Endometrial microvascular endothelial cells (primary cell): ENCODE measurements around the gene CACNA1B. TPM values are rescaled to one million over a fixed set of nuclear protein-coding genes. Genes with fewer than 3 reads are reported as not detected.
"Not testable (repeated sequence)": the region's sequence is repeated elsewhere in the genome, so short reads cannot be mapped to it uniquely, and the experiment has no call there.

ENCODE experiments used
- in situ Hi-C: cut with HindIII; loops from 2 replicates; pipeline ENCODE4 v1.10.0; 2017; ENCODE audit warnings: low sequenced_read_pairs, low pct_unique_long_range_greater_than_20kb; ENCODE audit errors: inconsistent ontology term
- total RNA-seq: library from RNA; depleted of rRNA; stranded (reverse); fragments of >200 nt; gene quantifications from one replicate; pipeline ENCODE4 v1.2.3, GENCODE V29; 2015; ENCODE audit errors: inconsistent ontology term

CACNA1B gene
- total RNA-seq, 1 donor from 2014 or later: not detected

GRCh38 chr9:138019514-138019913 is 141.9 kb downstream of the CACNA1B start:
- in situ Hi-C loops: not testable (repeated sequence)

- in situ Hi-C loops: no loop called here
These were observed 142.7 kb downstream of the CACNA1B start for GRCh38 chr9:138020120-138020794.

- in situ Hi-C loops: no loop called here
These were observed 143.2 kb downstream of the CACNA1B start for GRCh38 chr9:138020795-138021182.

- in situ Hi-C loops: no loop called here
These were observed 143.9 kb downstream of the CACNA1B start for GRCh38 chr9:138021251-138022056.

- in situ Hi-C loops: no loop called here
These were observed 144.6 kb downstream of the CACNA1B start for GRCh38 chr9:138022121-138022741.

- in situ Hi-C loops: no loop called here
These were observed 145.3 kb downstream of the CACNA1B start for GRCh38 chr9:138022756-138023393.

GRCh38 chr9:138023394-138024124 is 146.0 kb downstream of the CACNA1B start:
- in situ Hi-C loops: no loop called here

GRCh38 chr9:138024131-138024530 is 146.5 kb downstream of the CACNA1B start:
- in situ Hi-C loops: no loop called here

- in situ Hi-C loops: no loop called here
These were observed 147.3 kb downstream of the CACNA1B start for GRCh38 chr9:138024831-138025291.

GRCh38 chr9:138025417-138025816 is 147.8 kb downstream of the CACNA1B start:
- in situ Hi-C loops: no loop called here

- in situ Hi-C loops: no loop called here
These were observed 148.3 kb downstream of the CACNA1B start for GRCh38 chr9:138025908-138026307.

- in situ Hi-C loops: no loop called here
These were observed 151.0 kb downstream of the CACNA1B start for GRCh38 chr9:138028596-138028995.

GRCh38 chr9:138031186-138031585 is 153.6 kb downstream of the CACNA1B start:
- in situ Hi-C loops: no loop called here

- in situ Hi-C loops: no loop called here
These were observed 156.4 kb downstream of the CACNA1B start for GRCh38 chr9:138033950-138034349.

GRCh38 chr9:138037140-138037539 is 159.6 kb downstream of the CACNA1B start:
- in situ Hi-C loops: no loop called here

- in situ Hi-C loops: no loop called here
These were observed 160.7 kb downstream of the CACNA1B start for GRCh38 chr9:138038244-138038671.

- in situ Hi-C loops: no loop called here
These were observed 163.2 kb downstream of the CACNA1B start for GRCh38 chr9:138040446-138041430.

GRCh38 chr9:138042146-138042545 is 164.6 kb downstream of the CACNA1B start:
- in situ Hi-C loops: no loop called here
